IPS-NIHi11 (cell line): ENCODE measurements around the gene HMSD.

Source experiments
- DNase-seq: peaks from one replicate; pipeline ENCODE4 v3.0.0; 2012; ENCODE audit warnings: mixed read lengths, low spot score

The HMSD gene

DNA sequence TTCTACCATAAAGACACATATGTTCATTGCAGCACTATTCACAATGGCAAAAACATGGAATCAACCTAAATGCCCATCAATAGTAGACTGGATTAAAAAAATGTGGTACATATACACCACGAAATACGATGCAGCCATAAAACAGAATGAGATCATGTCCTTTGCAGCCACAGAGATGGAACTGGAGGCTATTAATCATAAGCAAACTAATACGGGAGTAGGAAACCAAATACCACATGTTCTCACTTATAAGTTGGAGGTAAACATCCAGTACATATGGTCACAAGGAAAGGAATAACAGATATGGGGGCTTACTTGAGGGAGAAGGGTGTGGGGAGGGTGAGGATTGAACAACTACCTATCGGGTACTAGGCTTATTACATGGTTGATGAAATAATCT, 7.7 kb downstream of the HMSD start:
- DNase-seq, result no peak

DNA sequence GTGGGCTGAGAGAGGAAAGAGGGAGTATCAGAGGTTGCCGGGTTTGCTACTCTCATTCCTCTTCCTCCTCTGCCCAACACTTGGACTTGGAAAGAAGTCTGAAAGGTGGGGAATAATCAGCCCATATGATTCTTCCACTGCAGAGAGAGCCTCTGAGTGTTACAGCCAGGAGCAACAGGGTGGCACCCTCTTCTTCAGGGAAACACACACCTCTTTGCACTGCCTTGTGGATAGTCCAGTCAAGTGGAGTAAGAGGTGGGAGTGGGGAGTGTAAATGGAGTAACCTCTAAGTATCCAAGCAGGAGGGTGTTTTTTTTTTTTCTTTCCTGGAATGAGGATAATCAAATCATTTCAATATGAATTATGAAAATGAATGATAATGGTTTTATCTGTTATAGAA, 11.8 kb downstream of the HMSD start:
- DNase-seq, result no peak

DNA sequence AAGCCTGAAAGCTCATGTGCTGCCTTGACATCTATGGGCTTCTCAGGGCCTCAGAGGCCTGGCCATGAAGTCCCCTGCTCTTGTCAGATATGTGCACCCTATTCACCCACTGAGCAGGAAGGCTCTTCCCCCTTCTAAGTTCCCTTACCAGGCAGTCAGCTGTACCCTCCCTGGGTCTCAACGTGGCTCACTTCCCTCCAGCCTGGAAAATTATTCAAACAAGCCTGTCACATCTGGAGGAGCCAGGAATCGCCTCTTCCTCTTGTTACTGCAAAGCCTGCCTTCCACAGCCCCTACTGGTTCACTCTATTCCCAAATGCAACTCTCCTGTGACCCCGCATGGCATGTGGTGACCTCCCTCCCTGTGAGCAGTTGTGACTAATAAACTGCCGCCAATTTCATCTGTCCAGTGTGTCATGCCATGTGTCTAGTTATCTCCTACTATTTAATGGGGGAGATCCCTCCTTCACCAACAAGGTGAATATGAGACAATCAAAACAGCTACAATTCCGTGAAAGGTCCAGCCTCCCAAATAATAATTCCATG, 12.4 kb downstream of the HMSD start:
- DNase-seq, result no peak

DNA sequence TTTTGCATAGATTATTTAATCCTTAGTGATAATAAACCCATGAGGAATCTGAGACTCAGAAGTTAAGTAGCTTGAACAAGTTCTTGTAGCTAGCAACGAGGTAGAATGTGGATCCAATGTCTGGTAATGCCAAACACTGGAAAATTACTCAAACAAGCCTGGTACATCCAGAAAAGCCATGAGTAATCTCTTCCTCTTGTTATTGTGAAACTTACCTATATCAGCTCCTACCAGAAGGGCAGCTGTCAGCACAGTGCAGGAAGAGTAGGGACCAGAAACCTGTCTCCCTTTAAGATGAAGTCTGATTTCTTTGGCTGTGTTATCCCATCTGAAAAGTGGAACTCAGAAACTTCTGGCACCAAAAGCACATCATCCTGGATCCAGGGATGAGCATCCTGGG, 13.0 kb downstream of the HMSD start:
- no peak for DNase-seq

DNA sequence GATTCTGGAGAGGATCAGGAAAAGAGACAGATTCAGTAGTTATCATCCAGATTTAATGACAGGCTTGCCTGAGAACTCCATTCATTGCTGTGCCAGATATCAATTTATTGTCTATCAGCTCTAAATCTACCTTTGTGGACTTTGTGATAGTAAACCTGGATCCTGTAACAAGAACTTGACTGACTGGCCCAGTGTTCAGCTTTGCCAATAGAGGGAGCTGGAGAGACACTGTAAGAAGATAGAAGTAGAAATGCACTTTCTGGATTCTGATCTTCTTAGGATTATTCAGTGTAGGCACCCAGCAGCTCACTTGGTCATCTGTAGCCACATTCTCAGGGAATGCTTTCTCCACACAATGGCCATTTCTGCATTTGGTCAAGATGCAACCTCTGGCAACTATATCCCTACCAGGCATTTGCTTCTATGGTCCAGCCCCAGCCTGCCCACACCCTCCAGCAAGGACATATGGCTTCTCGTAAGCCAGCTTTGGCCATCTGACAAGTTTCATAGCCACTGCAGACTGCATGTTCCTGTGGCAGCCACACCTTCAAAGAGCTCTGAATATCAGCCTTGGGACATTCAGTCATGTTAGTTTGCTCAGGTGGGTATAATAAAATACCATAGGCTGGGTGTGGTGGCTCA, 14.6 kb downstream of the HMSD start:
- no peak for DNase-seq

DNA sequence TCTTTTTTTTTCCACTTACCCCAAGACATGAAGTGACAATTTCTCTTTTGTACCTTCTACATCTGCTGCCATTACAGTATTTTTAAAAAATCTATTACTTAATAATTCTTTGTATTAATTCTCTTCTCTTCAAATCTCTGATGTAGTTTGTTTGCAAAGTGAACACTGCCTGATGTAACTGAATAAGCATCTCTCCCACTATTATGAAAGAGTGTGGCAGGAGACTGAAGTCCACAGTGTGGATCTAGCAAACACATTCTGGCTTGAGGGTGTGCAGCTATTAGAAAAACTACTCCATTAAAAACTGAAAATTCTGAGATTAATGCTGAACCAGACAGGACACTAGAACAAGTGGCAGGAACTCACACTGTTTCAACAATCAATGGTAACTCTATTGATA, 15.8 kb downstream of the HMSD start:
- DNase-seq, result no peak

DNA sequence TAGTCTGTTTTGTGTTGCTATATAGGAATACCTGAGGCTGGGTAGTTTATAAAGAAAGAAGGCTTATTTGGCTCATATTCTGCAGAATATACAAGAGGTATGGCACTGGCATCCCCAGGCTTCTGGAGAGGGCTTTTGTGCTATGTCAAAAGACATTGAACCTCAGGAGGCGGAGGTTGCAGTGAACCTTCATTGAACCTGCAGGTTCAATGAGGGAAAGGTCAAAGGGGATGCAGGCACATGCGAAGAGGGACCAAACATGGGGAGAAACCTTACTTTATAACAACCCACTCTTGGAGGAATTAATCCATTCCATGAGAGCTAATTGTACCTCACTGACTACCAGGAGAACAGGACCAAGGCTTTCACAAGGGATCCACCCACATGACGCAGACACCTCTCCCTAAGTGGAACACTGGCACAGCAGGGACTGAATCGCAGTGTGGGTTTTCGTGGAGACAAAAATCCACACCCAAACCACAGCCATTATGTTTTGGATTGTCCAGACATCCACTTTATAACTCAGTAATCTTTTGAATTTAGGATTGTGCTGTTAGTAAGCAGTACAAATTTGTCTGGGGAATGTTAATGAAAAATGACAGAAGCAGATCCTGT, 16.7 kb downstream of the HMSD start:
- DNase-seq, result no peak

DNA sequence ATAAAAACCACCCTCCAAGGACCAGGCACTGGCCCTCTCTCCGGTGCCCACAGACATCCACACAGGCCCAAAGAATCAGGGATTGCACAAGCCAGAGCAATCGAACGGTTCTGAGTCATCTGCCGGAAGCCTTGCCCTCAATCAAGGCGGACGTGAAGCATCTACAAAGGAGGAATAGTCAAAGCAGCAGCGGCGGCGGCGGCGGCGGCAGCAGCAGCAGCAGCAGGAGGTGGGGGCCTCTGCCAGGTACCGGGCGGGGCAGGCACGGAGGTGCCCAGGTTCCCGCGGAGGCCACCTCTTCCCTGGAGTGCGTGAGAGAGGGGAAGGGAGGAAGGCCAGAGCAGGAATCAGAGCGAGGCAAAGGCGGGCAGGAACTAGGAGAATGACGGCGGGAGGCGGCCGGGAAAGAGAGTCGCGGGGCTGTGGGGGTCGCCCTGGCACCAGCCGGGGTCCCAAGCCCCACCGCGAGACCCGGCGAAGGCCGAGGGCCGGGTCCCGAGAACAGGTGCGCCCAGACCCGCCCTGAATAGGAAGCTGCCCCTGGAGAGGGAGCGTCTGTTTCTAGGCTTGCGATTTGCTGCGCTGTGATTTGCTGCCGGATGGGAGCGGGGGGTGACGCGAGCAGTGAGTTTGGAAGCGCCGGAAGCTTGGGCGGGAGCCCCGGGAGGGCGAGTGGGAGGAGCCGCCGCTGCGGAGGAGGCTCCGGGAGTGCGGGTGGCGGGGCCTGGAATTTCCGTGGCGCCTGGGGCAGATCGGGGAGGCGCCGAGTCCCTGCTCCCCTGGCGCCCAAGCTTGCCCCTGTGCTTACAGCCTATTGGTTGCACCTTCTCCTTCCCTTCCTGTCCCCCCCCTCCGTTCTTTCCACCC, 21.1 kb downstream of the HMSD start, which contains the start of gene SERPINB8:
Gene SERPINB8, plus strand, starts transcription at position 140 of the 867 bp plus-strand sequence. CDS start 8,228 bp downstream, outside the sequence.
- peak; percentile 92 for DNase-seq

DNA sequence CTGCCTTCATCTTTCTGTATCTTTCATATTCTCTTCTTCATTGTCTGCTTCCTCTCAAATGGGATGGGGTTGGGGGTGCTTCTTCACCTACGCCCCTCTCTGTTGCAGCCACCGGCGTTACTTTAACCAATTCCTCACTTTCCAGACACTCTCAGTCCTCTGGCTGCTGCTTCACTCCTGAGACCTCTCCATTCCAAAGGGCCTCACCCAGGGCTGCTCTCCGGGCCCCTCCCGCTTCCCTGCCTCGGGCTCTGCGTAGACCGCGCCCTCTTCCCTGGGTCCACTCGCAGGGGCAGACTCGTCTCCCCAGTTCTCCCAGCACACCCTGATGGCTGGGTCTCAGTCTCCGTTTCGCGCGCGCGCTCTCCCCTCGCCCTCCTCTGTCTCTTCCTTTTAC, 21.7 kb downstream of the HMSD start:
- DNase-seq, result peak; percentile 55

DNA sequence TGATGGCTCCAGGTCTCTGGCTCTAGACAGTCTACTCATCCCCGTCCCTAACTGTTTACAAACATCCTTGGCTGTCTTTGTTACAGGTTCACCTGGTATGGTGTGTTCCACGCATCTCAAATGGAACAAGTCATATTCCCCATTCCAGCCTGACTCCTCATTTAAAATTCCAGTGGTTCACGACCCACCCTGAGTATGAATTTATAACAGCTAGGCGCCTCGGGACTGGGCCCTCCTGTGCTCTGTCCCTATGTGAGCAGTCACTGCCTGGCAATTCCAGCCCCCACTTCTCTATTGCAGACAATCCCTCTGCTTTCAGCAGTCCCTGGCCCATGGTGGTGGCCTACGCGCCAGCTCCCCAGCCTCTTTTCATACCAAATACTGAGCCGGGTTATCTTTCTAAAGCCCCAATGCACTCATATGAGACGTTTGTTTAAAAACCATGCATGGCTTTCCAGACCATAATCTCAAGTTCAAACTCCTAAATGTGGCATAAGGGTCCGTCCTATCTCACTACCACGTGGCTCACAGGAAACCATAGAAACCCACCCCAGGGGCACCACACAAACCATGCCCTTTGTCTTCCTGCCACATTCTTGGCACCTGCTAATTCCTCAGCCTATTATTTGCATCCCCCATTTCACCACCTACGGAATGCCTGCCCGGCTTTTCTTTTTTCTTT, 22.4 kb downstream of the HMSD start:
- no peak for DNase-seq

DNA sequence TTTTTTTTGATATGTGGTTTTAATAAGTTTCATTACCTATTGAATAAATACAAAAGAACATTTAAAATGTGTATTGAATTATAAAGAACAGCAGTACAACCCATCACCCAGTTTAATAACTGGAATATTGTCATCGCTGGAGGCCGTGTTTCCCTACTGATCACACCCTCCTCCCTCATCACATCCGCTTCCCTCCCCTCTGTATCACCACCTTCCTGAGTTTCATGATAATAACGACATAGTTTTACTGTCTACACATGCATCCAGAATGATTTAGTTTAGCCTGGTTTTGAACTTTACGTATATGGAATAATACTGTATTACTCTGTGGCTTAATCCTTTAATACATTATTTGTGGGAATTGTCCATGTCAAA, 22.9 kb downstream of the HMSD start:
- DNase-seq, result no peak

DNA sequence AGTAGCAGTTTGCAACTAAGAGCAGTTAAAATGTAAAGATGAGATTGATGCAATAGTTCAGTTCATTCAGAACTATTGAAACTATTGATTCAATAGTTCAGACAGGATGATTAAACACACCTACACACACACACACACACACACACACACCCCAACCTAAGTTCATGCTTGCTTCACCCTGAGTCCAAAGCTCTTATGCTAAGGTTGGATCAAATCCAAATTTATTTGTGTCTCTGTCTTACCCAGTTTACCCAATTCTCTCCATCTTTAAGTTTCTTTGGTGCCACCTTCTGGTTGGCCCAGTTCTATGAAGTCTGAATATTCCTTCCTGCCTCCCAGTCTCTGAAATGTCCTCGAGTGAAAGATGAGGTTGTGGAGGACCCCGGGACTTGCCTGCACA, 25.9 kb downstream of the HMSD start:
- DNase-seq, result no peak

DNA sequence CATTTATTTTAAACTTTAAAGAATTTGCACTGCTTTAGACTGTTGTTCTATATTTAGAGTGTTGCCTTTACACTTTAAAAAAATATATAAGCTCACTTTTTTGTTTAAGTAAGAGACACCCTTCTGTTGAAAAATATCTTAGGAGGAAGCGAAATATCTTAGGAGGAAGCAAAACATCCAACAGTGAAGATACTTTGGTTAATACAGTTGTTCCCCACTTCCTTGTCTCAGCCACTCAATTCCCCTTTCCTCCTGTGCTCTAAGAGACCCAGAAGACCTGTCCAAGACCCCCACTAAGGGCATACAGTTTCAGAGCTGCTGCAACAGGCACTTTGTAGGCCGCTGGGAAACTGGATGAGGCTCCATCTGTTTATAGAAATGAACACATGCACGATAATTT, 26.5 kb downstream of the HMSD start:
- no peak for DNase-seq

DNA sequence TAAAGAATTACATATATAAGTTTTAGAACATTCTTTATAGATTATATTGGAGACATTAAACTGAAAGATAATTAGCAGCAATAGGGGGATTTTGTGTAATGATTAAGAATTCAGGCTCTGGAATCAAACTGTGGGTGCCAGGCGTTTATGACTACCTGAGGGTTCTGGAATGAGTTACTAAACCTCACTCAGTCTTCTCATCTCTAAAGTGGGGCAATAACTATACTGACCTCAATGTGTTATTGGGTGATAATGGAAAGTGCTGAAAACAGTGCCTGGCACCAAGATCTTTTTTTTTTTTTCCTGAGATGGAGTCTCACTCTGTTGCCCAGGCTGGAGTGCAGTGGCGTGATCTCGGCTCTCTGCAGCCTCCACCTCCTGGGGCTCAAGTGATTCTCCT, 27.9 kb downstream of the HMSD start:
- no peak for DNase-seq

DNA sequence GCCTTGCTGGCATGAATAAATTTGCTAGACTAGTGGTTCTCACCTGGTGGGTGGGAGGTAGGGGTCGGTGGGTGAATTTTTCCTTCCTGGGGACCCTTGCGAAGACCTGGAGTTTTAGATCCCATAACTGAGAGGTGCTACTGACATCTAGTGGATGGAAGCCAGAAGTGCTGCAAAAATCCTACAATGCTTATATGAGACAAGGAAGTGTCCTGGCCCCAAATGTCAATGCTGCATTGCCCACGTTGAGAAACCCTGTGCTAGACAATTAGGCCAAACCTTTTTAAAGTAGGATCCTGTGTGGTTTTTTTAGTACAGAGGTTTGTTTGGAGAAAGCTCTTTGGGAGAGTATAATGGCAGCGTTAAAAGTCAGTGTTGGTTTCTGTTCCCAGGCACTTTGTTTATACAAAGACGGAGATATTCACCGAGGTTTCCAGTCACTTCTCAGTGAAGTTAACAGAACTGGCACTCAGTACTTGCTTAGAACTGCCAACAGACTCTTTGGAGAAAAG, 30.4 kb downstream of the HMSD start:
- DNase-seq, result peak; percentile 72

DNA sequence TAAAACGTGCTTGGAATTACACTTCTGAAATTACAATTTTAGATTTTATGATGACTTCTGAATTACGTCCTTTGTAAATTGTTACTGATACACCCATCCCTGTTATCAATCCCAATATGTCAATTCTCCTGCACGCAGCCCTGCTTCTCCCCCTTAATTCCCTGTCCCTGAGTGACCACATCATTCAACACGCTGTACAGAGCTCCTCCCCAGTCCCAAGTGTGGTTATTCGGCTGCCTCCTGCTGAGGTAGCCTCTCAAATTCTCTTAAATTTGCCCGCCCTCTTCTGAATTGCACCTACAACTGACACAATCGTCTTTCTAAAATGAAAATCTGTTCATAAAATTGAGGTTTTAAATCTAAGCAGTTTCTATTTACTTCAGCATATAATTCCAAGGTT, 30.9 kb downstream of the HMSD start:
- DNase-seq, result no peak

DNA sequence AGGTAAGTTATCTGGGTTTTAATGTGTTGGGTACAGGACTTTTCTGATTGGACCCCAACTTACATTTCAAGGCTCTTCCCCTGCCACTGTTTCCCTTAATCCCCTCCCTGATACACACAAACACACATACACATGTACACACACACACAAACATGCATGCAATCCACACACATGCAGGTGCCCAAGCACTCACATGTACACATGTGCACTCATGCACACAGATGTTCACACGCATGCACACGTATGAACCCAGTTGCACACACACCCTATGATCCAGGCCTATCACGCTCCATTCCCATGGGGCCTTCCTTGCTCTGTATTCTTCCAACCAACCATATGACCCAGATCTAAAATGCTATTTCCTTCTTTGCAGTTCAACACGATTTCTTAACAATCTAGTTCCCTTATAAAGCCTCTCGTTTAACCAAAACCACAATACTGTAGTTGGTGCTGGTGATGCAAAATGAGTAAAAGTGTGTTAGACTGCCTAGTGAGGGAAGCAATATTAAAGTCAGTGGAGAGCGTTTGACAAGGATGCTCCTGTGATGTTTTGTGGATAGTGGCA, 31.9 kb downstream of the HMSD start:
- DNase-seq, result no peak

DNA sequence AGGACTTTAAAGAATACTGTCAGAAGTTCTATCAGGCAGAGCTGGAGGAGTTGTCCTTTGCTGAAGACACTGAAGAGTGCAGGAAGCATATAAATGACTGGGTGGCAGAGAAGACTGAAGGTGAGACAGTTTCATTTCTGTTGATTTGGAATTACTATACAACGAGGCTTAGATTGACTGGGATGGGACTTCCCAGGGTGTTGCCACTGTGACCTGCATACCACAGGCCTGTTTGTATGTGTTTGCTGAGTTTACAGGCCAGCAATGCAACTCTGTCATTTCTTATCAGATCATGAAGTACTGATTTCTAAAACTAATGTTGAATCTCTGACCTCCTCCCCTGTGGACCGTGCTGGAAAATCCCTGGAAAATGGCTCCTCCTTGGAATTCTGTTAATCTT, 32.6 kb downstream of the HMSD start:
- no peak for DNase-seq

DNA sequence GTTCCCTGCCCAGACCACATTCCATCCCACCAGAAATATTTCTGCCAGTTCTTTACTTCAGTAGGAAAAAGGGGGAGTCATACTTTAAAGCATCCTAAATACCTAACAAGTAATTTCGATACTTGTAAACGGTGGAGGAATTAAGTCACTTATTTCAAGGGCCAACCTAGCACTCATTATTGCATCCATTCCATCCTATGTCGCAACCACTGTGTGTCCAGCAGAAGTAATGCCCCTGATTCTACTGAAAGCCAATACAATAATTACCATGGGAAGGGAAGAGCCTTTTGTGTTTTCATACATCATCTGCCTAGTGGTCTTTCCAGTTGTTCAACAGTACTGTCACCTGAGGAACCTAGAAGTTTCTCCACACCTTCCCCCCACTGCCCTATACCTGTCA, 33.3 kb downstream of the HMSD start:
- DNase-seq, result no peak

DNA sequence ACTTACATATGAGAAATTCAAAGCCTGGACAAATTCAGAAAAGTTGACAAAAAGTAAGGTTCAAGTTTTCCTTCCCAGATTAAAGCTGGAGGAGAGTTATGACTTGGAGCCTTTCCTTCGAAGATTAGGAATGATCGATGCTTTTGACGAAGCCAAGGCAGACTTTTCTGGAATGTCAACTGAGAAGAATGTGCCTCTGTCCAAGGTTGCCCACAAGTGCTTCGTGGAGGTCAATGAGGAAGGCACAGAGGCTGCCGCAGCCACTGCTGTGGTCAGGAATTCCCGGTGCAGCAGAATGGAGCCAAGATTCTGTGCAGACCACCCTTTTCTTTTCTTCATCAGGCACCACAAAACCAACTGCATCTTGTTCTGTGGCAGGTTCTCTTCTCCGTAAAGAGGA, 37.8 kb downstream of the HMSD start:
- no peak for DNase-seq

DNA sequence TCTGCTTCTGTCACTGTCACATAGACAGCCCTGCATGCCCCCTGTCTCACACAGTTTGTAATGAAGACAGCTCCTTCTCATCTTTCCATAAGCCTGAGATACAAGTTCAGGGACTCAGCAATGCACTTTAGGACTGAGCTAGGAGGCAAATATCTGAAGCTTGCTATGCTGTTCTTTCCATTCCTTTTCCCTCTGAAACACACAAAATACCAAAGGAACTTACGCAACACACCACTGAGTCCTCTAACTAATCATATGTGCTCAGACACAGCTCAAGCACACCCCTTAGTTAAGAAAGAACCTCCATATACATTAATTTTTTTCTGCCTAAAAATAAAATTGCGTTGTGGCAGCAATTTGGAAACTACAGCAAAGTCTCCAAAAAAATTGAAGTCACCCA, 38.6 kb downstream of the HMSD start:
- no peak for DNase-seq

DNA sequence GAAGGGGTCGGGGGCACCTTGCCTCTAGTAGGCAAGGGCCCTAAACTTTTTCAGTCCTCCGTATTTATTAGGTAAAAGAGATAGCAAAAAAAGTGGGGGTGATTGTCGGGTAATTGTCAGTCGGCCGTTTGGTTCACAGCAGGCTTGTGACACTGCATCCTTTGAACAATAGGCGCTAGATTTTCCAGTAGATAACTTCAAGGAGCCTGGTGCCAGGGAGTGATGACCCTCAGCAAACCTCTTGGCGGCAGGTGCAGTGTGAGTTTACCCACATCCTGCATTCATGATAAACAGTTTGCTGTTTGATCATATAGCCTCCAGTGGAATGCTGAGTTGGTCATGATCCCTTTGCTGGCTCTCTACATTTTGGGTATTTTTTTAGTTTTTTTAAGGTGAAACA, 43.6 kb downstream of the HMSD start:
- DNase-seq, result no peak
